ENCODE results near the gene UROC1. TPM values are rescaled to one million over a fixed set of nuclear protein-coding genes. Genes with fewer than 3 reads are reported as not detected.

Gene UROC1
- total and polyA plus RNA-seq, 2 of the 13 experiments (the other 11 are each of a cell fraction or from before 2014, with no cell fraction given): 0.71 to 1.3 TPM

- TF ChIP-seq EP300 (IDR thresholded peaks at IDR 0.05; ENCODE audit: low read depth in 2 of 2, low read length in 2 of 2): no peak
- no peak for TF ChIP-seq EP300 (CRISPR knock-in tag; IDR thresholded peaks at IDR 0.05; ENCODE audit: borderline replicate concordance)
- no peak for TF ChIP-seq ZNF205 (CRISPR knock-in tag; IDR thresholded peaks at IDR 0.05)
- no peak for TF ChIP-seq ZNF557 (CRISPR knock-in tag; IDR thresholded peaks at IDR 0.05)
These were observed 10.1 kb upstream of the UROC1 start (continued) for GRCh38 chr3:126527455-126528211.

- 92% methylated on average over 6 of the region's 7 CpGs for WGBS (ENCODE audit: low lambda C conversion rate)
- H2AFZ ChIP-seq (ENCODE audit: low read length): no peak overlapping the region
- no peaks in the 10 kb centered on the region; a peak in 1 of 5 replicates for H3K27me3 ChIP-seq (ENCODE audit: control insufficient read depth in 1 of 2, insufficient read depth in 2 of 2, low read length in 2 of 2)
- H3K4me3 ChIP-seq (replicated peaks in 1 of 3; ENCODE audit: insufficient read depth in 1 of 3, low read depth in 2 of 3, low read length in 3 of 3): no peak overlapping the region
- H3K9ac ChIP-seq (ENCODE audit: insufficient read depth, low read depth, low read length): no peak overlapping the region
- no peak overlapping the region for H3K4me2 ChIP-seq (ENCODE audit: low read depth, low read length)
- H3K79me2 ChIP-seq (ENCODE audit: insufficient read depth, low read length): peaks cover 16% of the 10 kb centered on the region
- ATAC-seq: no peak
- H3K36me3 ChIP-seq (replicated peaks in 1 of 2; ENCODE audit: control insufficient read depth in 1 of 2, insufficient read depth in 2 of 2, low read length in 2 of 2): no peaks in the 10 kb centered on the region; a peak in 1 of 5 replicates
- intact Hi-C loops (cut with micrococcal nuclease; ENCODE audit: unreplicated experiment): no loop called here
- H3K9me3 ChIP-seq (ENCODE audit: low read length): no peaks in the 10 kb centered on the region
- ChIA-PET POLR2A (interaction anchor here (4.7 kb wide), 1 partner anchor 9 kb away, joined by 53 read pairs; the partner anchor contains the start of gene UROC1), CTCF (ENCODE audit: low intra/inter-chr PET ratio, low total read pairs) (no interaction called here)
- no peaks in the 10 kb centered on the region for H4K20me1 ChIP-seq (ENCODE audit: insufficient read depth, low read length)
- DNase-seq (ENCODE audit: low spot score): no peak
- peaks cover 83% of the 10 kb centered on the region for H3K4me1 ChIP-seq (ENCODE audit: insufficient read depth, low read length)
- peak overlapping the region; percentile 88 for H3K27ac ChIP-seq (ENCODE audit: extremely low read length, insufficient read depth, low read length)
- BruUV-seq (replicated peaks): no TSS peak
- TF ChIP-seq ZNF891 (CRISPR knock-in tag; IDR thresholded peaks at IDR 0.05) (peak; percentile 44; the same call in 1 of the 2 replicates), ZNF280B (CRISPR knock-in tag; IDR thresholded peaks at IDR 0.05; ENCODE audit: borderline replicate concordance) (0 out of 2 replicates have a peak, but pooled peaks have one; percentile 24), ZNF629 (CRISPR knock-in tag; conservative IDR thresholded peaks at IDR 0.05) (no peak)
- in situ Hi-C loops (cut with HindIII; ENCODE audit: extremely low pct_ligation_motif_present, low pct_unique_long_range_greater_than_20kb): no loop called here
- FAIRE-seq: no peak
These were observed 9.4 kb upstream of the UROC1 start for GRCh38 chr3:126527006-126527405.
